Esophagus mucosa (tissue), 1 donor: ENCODE data around the gene PPP1R16B. TPM values are rescaled to one million over a fixed set of nuclear protein-coding genes. Genes with fewer than 3 reads are reported as not detected.
"Not testable (repeated sequence)": the region's sequence is repeated elsewhere in the genome, so short reads cannot be mapped to it uniquely, and the experiment has no call there.

Experiments
- ATAC-seq: fragments of 200-7000 bp; cut with Tn5 transposase; one replicate; pipeline ENCODE4 v1.9.1; 2020
- total RNA-seq: library from RNA; stranded (reverse); gene quantifications from one replicate; pipeline ENCODE4 v1.2.4, GENCODE V29; 2023
- donor health status: DM: yes; HTN: yes; CAD: no.

Gene PPP1R16B
- total RNA-seq, 1 donor from 2014 or later: 2.3 TPM

DNA sequence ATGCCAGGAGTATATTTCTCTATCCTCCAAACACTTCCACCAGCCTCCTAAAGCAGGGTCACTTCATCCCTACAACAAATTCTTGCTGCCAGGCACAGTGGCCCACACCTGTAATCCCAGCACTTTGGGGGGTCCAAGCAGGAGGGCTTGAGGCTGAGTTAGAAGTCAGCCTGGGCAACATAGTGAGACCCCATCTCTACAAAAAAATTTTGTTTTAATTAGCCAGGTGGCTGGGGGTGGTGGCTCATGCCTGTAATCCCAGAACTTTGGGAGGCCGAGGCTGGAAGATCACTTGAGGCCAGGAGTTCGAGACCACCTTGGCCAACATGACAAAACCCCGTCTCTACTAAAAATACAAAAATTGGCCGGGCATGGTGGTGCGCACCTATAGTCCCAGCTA, 11.4 kb upstream of the PPP1R16B start:
- ATAC-seq: not testable (repeated sequence)

DNA sequence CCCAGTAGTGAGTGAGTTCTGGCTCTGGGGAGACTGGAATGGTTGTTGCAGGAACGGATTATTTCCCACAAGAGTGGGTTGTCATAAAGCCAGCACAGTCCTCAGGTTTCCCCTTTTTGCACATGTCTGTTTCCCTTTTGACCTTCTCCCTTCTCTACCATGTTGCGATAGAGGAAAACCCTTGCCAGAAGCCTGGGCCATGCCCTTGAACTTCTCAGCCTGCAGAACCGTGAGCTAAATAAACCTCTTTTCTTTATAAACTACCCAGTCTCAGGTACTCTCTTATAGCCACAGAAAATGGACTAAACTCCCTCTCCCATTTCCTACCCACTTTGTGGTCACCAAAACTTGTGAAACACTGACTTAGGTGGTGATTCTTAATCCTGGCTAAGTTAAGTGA, 7.2 kb upstream of the PPP1R16B start:
- no peak for ATAC-seq

DNA sequence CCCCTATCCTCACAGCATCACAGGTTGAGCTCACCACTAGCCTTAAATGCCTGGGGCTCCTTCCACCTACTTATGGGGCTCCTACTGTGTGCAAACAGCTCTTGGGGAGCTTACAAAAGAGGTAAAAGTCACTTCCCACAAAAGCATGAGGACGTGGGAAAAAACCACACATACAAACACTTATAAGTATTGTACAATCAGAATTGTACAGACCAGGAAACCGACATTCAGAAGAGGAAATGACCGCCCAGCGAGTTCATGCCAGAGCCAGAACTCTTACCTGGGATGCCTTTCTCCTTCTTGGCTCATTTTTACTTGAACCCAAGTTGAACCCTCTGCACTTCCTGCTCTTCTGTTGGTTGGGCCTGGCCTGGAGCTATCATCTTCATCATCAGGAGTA, 6.3 kb upstream of the PPP1R16B start:
- peak; percentile 31 for ATAC-seq

DNA sequence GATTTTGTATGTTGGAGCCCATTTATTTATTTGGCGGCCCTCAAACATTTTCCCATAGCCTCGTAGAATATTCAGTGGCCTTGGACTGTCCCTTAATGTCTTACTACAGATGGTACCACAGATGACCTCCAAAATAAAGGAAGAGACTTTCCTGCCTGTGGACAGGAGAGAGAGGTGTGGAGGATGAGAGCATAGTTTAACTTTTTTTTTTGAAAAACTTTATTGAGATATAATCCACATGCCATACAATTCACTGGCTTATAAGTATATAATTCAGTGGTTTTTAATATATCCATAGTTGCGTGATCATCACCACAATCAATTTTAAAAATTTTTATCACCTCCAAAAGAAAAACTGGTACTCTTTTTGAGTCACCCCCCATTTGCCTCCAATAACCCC, 4.6 kb upstream of the PPP1R16B start:
- no peak for ATAC-seq

DNA sequence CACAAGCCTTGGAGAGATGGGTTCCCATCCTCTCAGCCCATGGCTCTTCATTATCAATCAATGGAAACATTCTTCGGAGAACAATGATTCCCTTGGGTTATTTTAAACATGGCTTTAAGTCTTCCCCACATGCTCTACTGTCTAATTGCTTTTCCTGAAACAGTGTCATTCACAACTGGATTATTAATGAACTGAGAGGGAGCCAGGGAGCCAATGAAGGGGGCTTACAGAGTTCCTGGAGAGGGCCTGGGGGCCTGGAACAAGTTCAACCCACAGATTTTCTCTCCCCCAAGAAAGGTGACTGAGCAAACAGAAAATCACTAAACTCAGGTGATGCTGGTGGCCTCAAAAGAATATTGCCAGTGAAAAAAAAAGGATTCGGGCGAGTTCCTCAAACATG, 1.3 kb upstream of the PPP1R16B start:
- ATAC-seq: no peak

DNA sequence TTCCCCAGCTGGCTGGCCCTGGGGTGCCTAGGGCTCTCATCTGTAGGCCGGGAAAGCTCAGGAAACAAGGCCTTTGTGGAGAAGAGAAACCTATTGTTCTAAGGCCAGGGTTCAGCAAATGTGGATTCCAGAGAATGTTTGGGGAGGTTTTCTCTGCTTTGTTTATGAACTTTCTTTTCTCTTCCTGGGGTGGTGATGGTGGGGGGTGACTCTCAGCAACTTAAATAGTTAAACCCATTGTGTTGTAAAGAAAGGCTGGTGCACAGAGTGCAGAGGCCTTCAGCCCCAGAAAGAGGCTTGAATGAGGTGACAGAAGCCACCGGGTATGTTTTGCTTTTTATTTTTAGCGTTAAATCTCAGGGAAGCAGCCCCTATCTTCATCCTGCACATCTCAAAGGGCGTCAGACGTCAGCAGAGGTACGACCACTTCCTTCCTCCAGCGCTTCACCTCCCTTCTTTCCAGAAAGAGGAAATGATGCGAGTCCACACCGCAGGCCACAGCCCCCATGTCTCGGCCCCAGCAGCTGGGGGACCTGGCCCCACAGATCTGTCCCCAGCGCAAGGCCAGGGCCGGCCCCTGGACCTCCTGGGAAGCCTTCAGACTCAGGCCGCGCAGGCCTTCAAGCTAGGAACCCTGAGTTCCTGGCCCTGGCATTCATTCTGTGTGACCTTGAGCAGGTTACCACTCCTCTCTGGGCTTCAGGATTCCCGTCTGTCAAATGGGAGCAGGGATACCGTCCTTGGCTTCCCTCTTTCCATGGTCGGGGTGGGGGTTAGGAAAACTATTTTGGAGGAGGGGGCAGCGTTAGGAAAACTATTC, 605 bp upstream of the PPP1R16B start:
- peak; percentile 51 for ATAC-seq

DNA sequence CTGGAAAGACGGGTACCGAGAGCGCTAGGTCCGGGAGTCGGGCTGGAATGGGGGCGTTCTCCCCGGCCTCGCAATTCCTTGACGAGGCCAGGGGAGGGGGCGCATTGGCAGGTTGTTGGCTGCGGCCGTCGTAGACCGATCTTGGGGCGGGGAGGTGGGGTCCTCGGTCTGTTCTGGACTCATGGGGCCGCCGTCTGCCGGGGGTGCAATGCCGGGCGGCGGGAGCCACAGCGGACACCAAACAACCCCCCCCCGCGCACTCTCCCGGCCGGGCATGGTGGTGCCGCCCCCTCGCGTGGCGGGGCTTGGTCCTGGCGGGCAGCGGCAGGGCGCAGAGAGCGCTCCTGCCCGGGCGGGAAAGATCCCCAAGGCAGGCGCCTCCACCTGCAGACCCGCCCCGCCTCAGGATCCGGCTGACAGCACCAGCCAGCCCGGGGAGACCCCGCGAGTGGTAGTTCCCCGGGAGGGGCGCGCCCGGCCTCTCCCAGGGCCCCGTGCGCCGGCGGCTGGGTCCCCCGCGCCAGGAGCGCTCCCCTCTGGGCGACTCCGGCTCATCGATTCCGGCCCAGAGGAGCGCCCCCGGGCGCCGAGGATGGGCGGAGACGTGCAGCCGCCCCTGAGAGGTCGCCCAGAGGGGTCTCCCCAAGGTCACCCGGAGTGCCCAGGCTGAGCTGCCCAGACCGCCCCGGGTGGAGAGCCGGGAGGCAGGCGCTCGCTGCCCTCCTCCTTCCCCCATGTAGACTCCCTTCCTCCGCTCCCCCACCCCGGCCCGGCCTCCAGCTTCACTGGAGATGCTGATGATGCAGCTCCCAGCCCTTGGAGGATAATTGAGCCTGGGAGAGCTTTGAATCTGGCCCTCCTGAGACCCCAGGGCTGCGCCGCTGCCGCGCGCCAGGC, 709 bp downstream of the PPP1R16B start:
- peak; percentile 22 for ATAC-seq

DNA sequence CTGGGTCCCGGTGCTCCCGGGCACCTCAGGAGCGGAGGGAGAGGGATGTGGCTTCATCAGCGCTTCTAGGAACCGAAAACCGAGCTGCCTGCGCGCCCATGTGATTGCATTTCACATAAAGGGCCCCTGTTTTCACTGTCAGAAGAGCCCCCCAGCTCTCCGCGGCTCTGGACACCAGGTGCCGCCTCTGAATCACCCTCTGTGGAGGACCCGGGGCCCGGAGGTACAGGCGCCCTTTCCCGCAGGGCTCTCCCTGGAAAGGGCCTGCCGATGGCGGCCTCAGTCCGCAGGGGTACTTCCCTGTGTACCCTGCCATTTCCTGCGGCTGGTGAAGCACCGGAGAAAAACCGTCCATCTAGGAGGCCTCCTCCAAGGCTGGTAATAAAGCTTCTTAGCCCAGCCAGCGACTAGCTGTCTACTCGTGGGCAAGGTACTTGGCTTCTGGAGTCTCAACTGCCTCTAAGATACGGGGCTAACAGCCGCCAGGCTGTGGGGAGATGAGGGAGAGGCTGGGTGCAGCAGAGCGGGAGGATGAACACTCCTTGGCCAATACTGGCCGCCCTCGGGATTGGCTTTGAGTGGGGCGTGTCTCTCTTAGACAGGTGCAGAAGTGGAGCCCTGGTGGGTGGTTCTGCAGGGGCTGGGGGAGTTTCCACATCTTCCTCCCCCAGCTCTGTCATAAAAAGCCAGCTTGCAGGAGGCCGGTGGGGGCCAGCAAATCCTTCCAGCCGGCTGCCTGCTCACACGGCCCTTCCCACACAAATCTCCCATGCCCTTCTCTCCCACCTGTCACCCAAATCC, 1.6 kb downstream of the PPP1R16B start:
- ATAC-seq: no peak

DNA sequence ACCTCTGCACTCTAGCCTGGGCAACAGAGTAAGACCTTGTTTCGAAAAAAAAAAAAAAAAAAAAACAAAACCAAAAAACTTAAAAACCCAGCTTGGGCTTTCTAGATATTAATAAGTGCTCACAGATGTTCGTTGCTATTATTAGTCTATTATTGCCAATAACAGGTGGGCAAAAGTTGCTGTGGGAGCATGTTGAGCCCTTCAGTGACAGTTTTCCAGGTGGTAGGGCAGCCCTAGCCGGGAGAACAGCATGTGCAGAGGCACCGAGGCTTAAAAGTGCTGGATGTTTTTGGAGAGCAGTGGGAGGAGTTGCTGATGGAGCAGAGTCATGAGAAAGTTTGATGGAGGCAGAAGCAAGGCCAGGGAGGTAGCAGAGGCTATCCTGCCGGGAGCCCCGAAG, 4.4 kb downstream of the PPP1R16B start:
- ATAC-seq: no peak

DNA sequence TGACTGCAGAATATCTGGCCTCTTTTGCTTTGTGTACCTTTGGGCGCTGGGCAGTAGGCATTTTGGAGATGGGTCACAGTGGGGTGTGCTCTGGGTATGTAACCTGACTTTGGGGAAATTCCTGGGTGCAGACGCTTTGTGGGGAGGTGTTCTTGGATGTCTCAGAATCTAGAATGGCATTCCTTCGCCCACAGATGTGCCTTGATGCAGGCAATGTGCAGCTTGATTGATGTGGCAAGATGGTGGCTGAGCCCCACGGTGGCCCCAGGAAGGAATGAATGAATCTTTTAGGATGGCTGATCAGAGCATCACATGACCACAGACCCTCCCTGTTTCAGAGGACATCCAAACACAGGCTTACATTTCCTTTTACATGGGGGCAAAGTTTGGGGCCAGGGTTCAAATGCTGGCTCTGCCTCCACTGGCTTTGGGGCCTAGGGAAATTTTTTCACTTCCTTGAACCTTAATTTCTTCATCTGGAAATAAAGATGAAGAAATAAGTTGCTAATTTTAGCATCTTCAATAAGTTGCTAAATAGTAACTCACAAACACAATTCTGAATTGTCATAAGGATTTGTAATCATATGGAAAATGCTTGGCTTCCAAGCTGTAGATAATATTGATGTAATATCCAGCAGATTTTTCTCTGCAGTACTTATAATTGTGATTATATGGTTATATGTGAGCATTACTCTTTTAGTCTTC, 5.6 kb downstream of the PPP1R16B start:
- no peak for ATAC-seq

DNA sequence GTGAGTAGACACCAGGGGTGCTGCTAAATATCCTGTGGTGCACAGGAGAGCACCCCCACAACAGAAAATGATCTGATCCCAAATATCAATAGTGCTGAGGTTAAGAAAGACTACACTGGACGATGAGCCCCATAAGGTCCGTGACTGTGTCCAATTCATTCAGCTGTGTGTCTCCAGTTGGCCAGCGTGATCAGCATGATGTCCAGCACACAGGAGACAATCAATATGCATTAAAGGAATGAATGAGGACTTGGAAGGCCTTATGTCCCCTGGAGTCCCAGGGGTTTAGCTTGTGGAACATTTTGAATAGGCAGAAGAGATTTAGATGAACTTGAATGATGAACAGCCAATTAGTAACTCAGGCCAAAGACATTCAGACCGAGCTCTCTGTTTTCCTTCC, 6.3 kb downstream of the PPP1R16B start:
- no peak for ATAC-seq

DNA sequence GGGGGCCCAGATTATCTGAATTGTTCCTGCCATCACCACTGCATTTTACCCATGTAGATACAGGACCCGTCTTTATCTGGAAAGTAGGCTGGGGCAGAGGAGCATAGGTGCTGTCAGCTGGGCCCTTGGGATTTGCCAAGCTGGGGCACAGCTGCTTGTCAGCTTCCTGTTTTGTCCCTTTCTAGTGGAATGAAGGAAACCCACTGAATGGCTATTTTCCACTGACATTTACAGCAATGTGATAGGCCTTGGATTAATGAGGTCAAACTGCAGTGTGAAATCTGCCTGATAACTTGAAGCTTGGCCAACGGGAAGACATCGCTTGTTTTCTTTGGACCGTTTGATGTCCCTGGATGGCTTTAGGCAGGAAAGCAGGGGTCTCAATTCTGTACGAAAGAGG, 6.7 kb downstream of the PPP1R16B start:
- no peak for ATAC-seq

DNA sequence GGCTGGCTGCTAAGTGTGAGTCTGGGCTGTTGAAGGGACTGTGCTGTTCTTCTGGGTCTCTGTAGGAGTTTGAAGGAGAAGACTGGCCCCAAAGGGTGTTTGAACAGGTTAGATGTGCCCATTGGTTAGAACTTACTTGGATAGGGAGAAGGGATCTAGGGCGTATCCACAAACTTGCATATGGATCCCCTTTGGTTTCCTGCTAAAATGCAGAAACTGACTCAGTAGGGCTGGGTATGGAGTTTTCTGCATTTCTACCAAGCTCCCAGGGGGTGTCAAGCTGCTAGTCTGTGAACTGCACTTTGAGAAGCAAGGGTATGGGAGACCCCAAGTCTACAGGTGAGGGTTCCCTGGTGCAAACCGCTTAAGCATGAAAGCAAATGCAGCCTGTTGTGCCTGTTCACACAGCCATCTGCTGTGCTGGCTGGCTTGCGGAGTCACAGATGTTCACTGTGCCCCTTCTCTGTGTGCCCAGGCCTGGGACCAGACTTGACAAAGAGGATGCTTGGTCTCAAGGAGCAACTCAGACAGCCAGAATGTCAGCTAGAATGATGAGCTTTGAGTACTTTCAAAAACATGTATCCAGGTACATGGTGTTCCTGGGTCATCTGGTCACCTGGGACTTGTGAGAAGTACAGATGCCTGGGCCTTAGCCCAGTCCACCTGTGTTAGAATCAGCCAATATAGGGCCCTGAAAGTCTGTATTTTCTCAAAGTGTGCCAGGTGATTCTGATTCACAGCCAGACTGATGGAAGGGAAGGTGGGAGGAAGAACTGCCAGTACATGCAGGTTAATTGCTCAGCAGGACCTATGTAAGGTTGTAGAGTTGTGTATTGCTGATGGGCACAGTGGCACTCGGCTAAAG, 7.4 kb downstream of the PPP1R16B start:
- no peak for ATAC-seq

DNA sequence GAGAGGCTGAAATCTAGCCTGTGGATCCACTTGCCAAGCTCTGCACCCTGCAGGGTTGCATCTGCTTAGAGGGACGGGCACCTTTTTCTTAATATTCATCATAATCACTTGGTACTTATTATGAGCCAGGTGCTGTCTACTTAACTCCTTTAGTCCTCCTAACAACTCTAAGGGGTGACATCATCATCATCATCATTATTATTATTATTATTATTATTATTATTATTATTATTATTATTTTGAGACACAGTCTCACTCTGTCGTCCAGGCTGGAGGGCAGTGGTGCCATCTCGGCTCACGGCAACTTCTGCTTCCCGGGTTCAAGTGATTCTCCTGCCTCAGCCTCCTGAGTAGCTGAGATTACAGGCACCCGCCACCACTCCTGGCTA, 8.1 kb downstream of the PPP1R16B start:
- ATAC-seq: not testable (repeated sequence)

DNA sequence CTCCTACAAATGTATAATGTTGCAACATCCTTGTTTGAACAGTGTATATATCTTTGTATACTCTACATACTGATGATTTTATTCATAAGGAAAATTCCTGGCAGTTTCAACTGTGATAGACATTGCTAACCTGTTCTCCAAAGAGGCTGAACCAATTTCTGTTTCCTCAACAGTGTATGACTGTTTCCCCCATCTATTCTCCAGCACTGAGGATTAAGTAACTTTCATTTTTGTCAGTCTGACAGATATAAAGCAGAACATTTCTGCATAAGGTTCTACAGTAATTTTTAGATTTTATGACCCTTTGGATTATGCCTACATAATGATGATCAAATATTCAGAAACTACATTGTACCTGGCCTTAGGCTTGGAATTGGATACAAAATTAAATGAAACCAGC, 9.9 kb downstream of the PPP1R16B start:
- ATAC-seq: no peak

DNA sequence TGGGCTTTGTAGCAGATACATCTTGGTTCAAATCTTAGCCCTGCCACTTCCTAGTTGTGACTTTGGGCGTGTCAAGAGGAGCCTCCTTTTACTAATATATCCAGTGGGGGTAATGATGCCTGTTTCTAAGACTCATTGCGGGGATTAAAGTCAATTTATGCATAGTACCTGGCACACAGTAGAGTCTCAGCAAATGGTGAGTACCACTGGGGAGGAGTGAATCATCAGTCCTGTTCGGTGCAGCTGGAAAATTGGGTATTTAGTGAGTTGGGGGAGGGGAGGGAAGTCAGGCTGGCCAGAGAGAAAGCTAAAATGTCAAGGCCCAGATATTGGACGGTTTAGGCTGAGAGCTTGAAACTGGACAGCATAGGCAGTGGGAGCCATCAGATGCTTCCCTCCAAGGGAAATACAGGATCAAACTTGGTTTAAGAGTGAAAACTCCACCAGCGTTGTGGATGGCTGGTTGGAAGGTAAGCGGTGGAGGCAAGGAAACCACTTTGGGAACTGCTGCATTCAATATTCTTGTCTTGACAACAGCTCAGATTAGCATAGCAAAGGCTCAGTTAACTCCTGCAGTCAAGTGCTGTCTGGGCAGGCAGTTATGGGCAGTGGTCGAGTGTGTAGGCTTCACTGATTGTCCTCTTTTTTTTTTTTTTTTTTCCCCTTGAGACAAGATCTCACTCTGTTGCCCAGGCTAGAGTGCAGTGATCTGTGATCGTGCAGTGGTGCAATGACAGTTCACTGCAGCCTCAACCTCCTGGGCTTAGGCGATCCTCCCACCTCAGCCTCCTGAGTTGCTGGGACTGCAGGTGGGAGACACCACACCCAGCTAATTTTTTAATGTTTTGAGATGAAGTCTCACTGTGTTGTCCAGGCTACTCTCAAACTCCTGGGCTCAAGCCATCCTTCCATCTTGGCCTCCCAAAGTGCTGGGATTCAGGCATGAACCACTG, 12.9 kb downstream of the PPP1R16B start:
- no peak for ATAC-seq

DNA sequence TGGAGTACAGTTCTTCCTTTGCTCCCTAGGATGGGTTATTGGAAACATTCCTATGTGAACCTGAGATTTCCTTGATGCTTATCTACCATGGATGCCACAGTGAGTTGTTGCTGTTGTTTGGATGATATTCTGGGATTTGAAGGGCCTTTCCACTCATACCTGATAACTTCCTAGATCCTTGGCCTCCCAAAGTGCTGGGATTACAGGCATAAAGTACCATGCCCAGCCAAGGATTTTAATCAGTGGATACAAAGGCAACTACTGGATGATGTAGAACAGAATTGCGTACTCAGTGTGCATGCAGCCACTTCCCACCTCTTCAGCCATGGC, 20.0 kb downstream of the PPP1R16B start:
- ATAC-seq: no peak

DNA sequence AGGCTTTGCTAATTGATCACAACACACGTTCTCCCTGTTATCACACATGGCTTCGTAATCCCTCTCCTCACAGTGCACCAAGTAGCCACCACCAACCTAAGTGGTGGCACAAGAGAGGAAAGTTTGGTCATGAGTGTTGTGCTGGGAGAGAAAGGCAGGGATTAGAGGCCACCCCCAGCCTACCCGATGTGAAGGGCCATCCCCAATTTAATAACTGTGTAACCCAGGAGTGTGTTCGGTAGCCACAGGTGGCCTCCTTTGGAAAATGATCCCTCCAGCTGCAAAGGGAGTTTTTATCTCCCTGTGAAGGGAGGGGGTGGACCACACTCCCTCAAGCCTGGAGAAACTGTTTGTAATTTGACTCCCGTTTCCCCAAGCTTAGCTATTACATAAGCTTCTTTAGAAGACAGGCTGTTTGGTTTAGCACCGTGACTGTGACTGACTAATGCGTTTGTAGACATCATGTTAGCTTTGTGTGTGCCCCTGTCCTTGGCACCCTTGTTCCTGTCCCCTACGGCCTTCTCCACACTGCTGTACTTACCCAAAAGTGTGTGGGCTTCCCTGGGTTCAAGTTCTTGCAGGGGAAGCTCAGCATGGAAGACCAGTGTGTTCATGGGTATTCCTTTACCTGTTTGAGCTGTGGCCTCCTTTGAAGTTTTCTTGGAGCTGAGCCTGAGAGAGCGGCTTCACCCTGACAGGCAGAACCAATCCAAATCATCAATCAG, 20.6 kb downstream of the PPP1R16B start:
- peak; percentile 34 for ATAC-seq

DNA sequence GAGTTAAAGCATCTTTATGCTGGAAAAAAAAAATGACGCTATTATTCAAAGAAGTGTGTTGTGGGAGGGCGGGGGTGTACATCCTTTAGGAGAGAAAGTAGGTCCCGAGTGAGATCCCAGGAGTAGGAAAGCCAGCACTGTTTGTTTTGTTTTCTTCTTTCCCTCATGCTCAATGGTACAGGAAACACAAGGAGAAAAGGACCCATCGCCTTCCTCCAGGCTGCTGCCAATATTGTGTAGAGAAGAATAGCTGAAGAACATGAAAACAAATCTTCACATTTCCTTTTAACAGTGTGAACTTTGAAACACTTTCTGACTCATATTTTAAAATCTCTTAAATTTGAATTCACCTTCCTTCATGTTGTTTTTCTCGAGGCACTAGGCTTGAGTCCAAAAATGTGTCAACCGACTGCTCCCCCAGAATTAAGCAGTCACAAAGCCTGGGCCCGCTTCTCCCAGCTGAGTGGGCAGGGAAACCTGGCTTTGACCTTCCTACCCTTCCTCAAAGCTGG, 22.3 kb downstream of the PPP1R16B start:
- no peak for ATAC-seq
